GM10847 (cell line): ENCODE results near the gene USP13.

Experiments used
- POLR2A ChIP-seq: IDR thresholded peaks from 2 replicates; pipeline ENCODE4 v1.6.1; 2011; ENCODE audit not compliant: insufficient read length; ENCODE audit errors: extremely low read depth

USP13 gene

GRCh38 chr3:179652447-179653095, at the start of gene USP13:
Gene USP13, plus strand, starts transcription at chr3:179653040. Its CDS starts 186 bp downstream, at chr3:179653226.
- TF ChIP-seq POLR2A = peak; percentile 26

- TF ChIP-seq POLR2A = no peak
Observed at GRCh38 chr3:179603321-179603720, 49.5 kb upstream of the USP13 start.

GRCh38 chr3:179603831-179604230, 49.0 kb upstream of the USP13 start:
- no peak for TF ChIP-seq POLR2A

- TF ChIP-seq POLR2A = peak; percentile 62
Observed at GRCh38 chr3:179604321-179605078, 48.3 kb upstream of the USP13 start, which contains the start of the genes MRPL47 and NDUFB5. Gene MRPL47, minus strand, starts transcription at chr3:179604638. Its CDS starts 14 bp downstream, at chr3:179604624. Gene NDUFB5, plus strand, starts transcription at chr3:179604794. Its CDS starts 22 bp downstream, at chr3:179604816.

GRCh38 chr3:179606534-179607085, 46.2 kb upstream of the USP13 start:
- no peak for TF ChIP-seq POLR2A

GRCh38 chr3:179608931-179609720, 43.7 kb upstream of the USP13 start:
- no peak for TF ChIP-seq POLR2A

- TF ChIP-seq POLR2A = no peak
Observed at GRCh38 chr3:179610066-179610465, 42.8 kb upstream of the USP13 start.

- no peak for TF ChIP-seq POLR2A
Observed at GRCh38 chr3:179613807-179614206, 39.0 kb upstream of the USP13 start.

- TF ChIP-seq POLR2A = no peak
Observed at GRCh38 chr3:179615458-179616173, 37.2 kb upstream of the USP13 start.

- no peak for TF ChIP-seq POLR2A
Observed at GRCh38 chr3:179622023-179622422, 30.8 kb upstream of the USP13 start.

GRCh38 chr3:179624451-179624850, 28.4 kb upstream of the USP13 start:
- no peak for TF ChIP-seq POLR2A

- no peak for TF ChIP-seq POLR2A
Observed at GRCh38 chr3:179630753-179631451, 21.9 kb upstream of the USP13 start.

GRCh38 chr3:179640469-179640868, 12.4 kb upstream of the USP13 start:
- TF ChIP-seq POLR2A = no peak

GRCh38 chr3:179642871-179643270, 10.0 kb upstream of the USP13 start:
- TF ChIP-seq POLR2A = no peak
